Neural crest cell (in vitro differentiated cells): ENCODE data around the gene NCCRP1. TPM values are rescaled to one million over a fixed set of nuclear protein-coding genes. Genes with fewer than 3 reads are reported as not detected.
A peak's percentile ranks its signal among the peaks of the same experiment; 100 is the strongest.

Experiments used
- DNase-seq: peaks from one replicate; pipeline ENCODE4 v3.0.0; 2021; ENCODE audit warnings: low read depth, mixed read lengths, low spot score
- H3K27ac Mint-ChIP-seq: one replicate; pipeline ENCODE4 v1.8.0; 2021; ENCODE audit warnings: mild to moderate bottlenecking, mixed read lengths; ENCODE audit not compliant: unreplicated experiment
- H3K27me3 Mint-ChIP-seq: 2 replicates; pipeline ENCODE4 v1.8.0; 2021; ENCODE audit warnings: low read depth, mild to moderate bottlenecking, mixed read lengths
- H3K36me3 Mint-ChIP-seq: 2 replicates; pipeline ENCODE4 v1.8.0; 2021; ENCODE audit warnings: low read depth, mild to moderate bottlenecking, mixed read lengths
- H3K4me1 Mint-ChIP-seq: 2 replicates; pipeline ENCODE4 v1.8.0; 2021; ENCODE audit warnings: mixed read lengths
- H3K4me3 Mint-ChIP-seq: one replicate; pipeline ENCODE4 v1.8.0; 2021; ENCODE audit warnings: mild to moderate bottlenecking, mixed read lengths
- H3K9me3 Mint-ChIP-seq: 2 replicates; pipeline ENCODE4 v1.8.0; 2021; ENCODE audit warnings: mixed read lengths
- total RNA-seq: library from RNA; stranded (reverse); gene quantifications from 2 replicates; pipeline ENCODE4 v1.2.1, GENCODE V29; 2021
- TF ChIP-seq, protein P1 (sequence below): fragments of 200-600 bp; sonication (generic); conservative IDR thresholded peaks from 2 replicates; pipeline ENCODE4 v1.5.0; 2021; ENCODE audit warnings: antibody characterized with exemption, mild to moderate bottlenecking

NCCRP1 gene
- total RNA-seq, 1 donor from 2014 or later, result not detected

DNA sequence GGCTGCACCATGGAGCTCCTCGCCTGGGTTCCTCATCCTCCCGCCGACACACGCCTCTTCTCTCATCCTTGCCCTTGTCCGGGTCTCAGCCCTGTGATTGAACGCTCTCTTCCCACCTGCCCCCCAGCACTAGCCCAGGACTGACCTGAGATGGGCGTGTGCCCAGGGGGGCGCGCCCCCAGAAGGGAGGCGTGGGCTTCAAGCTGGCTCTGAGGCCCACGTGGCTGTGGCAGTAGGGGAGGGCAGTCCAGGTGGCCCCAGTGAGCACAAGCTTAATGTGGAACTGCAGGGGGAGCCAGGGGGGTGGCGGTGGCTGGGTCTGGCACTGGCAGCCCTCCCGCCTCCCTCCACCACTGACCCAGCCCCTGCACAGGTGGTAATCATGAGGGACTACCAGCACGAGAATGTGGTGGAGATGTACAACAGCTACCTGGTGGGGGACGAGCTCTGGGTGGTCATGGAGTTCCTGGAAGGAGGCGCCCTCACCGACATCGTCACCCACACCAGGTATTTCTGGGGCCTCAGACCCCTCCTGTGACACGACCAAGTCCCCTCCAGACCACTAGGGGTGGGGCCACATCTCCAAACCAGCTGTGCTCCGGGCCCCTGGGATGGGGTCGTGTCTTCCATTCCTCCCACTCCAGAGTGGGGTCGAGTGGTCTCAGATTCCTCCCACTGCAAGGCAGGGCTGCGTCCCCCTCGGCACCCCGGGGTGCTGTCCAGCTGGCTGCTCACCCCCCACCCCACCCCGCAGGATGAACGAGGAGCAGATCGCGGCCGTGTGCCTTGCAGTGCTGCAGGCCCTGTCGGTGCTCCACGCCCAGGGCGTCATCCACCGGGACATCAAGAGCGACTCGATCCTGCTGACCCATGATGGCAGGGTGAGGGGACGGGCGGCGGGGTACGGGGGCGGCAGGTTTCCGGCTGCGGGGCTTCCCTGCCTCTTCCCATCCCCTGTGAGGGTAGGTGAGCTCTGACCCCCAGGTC is 21.9 kb upstream of the NCCRP1 start:
- TF ChIP-seq, protein P1, sequence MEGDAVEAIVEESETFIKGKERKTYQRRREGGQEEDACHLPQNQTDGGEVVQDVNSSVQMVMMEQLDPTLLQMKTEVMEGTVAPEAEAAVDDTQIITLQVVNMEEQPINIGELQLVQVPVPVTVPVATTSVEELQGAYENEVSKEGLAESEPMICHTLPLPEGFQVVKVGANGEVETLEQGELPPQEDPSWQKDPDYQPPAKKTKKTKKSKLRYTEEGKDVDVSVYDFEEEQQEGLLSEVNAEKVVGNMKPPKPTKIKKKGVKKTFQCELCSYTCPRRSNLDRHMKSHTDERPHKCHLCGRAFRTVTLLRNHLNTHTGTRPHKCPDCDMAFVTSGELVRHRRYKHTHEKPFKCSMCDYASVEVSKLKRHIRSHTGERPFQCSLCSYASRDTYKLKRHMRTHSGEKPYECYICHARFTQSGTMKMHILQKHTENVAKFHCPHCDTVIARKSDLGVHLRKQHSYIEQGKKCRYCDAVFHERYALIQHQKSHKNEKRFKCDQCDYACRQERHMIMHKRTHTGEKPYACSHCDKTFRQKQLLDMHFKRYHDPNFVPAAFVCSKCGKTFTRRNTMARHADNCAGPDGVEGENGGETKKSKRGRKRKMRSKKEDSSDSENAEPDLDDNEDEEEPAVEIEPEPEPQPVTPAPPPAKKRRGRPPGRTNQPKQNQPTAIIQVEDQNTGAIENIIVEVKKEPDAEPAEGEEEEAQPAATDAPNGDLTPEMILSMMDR, result no peak
- no peaks in the 10 kb centered on the region for H3K36me3 Mint-ChIP-seq
- H3K27me3 Mint-ChIP-seq, result no peaks in the 10 kb centered on the region
- H3K4me3 Mint-ChIP-seq, result no peak overlapping the region
- no peaks in the 10 kb centered on the region for H3K9me3 Mint-ChIP-seq
- H3K4me1 Mint-ChIP-seq, result no peaks in the 10 kb centered on the region
- no peak for DNase-seq
- no peak overlapping the region for H3K27ac Mint-ChIP-seq

DNA sequence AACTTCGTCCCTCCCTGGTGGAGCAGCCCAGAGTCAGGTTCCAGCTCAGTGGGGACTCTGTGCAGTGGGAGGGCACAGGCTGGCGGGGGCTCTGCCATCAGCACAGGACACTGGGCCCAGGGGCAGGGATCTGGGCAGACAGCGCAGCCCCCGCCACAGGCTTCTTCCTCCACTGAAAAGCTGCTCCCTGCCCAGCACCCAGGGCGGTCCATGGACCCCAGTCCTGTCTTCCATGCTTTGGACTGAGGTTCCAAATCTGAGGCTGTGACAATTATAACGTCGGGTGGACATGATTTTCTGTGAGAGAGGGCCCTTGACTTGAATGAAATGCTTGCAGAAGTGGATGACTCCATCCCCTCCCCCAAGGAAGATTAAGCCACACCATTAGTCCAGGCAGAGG is 21.2 kb upstream of the NCCRP1 start:
- Mint-ChIP-seq H3K27ac (peak overlapping the region; percentile 28), H3K4me1 (no peaks in the 10 kb centered on the region)

GRCh38 chr19:39177110-39177699 is 19.6 kb upstream of the NCCRP1 start:
- Mint-ChIP-seq H3K9me3 (no peaks in the 10 kb centered on the region), H3K4me3 (no peak overlapping the region), H3K4me1 (no peaks in the 10 kb centered on the region), H3K36me3 (no peaks in the 10 kb centered on the region), H3K27ac (no peak overlapping the region), H3K27me3 (no peaks in the 10 kb centered on the region)
- no peak for DNase-seq
- TF ChIP-seq, protein P1, result no peak

More for the DNA sequence above, 21.2 kb upstream of the NCCRP1 start:
- DNase-seq, result no peak
- H3K36me3 Mint-ChIP-seq, result no peaks in the 10 kb centered on the region
- H3K9me3 Mint-ChIP-seq, result no peaks in the 10 kb centered on the region
- H3K27me3 Mint-ChIP-seq, result no peaks in the 10 kb centered on the region
- TF ChIP-seq, protein P1, result no peak
- no peak overlapping the region for H3K4me3 Mint-ChIP-seq

- no peak overlapping the region for H3K4me3 Mint-ChIP-seq
- TF ChIP-seq, protein P1, result no peak
- no peaks in the 10 kb centered on the region for H3K4me1 Mint-ChIP-seq
- no peak for DNase-seq
- no peaks in the 10 kb centered on the region for H3K9me3 Mint-ChIP-seq
- H3K36me3 Mint-ChIP-seq, result no peaks in the 10 kb centered on the region
- H3K27ac Mint-ChIP-seq, result no peak overlapping the region
- H3K27me3 Mint-ChIP-seq, result no peaks in the 10 kb centered on the region
Measured at GRCh38 chr19:39177736-39178135, 19.0 kb upstream of the NCCRP1 start.

DNA sequence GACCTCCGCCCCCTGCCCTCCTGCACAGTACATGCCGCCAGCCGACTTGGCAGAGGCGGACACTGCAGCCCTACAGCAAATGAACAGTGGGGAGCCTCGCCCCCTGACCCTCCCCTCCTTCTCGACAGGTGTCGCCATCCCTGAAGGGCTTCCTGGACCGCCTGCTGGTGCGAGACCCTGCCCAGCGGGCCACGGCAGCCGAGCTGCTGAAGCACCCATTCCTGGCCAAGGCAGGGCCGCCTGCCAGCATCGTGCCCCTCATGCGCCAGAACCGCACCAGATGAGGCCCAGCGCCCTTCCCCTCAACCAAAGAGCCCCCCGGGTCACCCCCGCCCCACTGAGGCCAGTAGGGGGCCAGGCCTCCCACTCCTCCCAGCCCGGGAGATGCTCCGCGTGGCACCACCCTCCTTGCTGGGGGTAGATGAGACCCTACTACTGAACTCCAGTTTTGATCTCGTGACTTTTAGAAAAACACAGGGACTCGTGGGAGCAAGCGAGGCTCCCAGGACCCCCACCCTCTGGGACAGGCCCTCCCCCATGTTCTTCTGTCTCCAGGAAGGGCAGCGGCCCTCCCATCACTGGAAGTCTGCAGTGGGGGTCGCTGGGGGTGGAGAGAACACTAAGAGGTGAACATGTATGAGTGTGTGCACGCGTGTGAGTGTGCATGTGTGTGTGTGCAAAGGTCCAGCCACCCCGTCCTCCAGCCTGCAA is 18.3 kb upstream of the NCCRP1 start:
- no peak overlapping the region for H3K4me3 Mint-ChIP-seq

More for the DNA sequence above, 18.3 kb upstream of the NCCRP1 start:
- Mint-ChIP-seq H3K27ac (no peak overlapping the region), H3K27me3 (no peaks in the 10 kb centered on the region), H3K9me3 (no peaks in the 10 kb centered on the region), H3K4me1 (no peaks in the 10 kb centered on the region), H3K36me3 (no peaks in the 10 kb centered on the region)
- DNase-seq, result no peak
- TF ChIP-seq, protein P1, result no peak
